Mesenchymal stem cell (in vitro differentiated cells and primary cell): ENCODE measurements around the gene PTPRN2.

Experiments
- DNase-seq: peaks from one replicate; pipeline ENCODE4 v3.0.0-alpha.2; 2013
- H2AFZ ChIP-seq: one replicate; pipeline ENCODE4 v1.6.1; 2013; ENCODE audit warnings: low read depth, mild to moderate bottlenecking, control low read depth, inconsistent platforms, low read length, moderate library complexity
- H2AK5ac ChIP-seq: 2 replicates; pipeline ENCODE4 v1.6.1; 2013; ENCODE audit warnings: low read length, moderate library complexity, mild to moderate bottlenecking, inconsistent platforms; ENCODE audit not compliant: severe bottlenecking
- H2BK120ac ChIP-seq: one replicate; pipeline ENCODE4 v1.6.1; 2013; ENCODE audit warnings: low read depth, mild to moderate bottlenecking, inconsistent platforms, low read length, moderate library complexity
- H2BK12ac ChIP-seq, 2 experiments: one replicate each; pipeline ENCODE4 v1.6.1; 2013; ENCODE audit warnings: inconsistent platforms in 2 of 2, low read length in 2 of 2, mild to moderate bottlenecking in 2 of 2, moderate library complexity in 2 of 2, control low read depth in 1 of 2
- H2BK15ac ChIP-seq: one replicate; pipeline ENCODE4 v1.6.1; 2013; ENCODE audit warnings: mild to moderate bottlenecking, low read depth, inconsistent platforms; ENCODE audit not compliant: poor library complexity, severe bottlenecking
- H2BK5ac ChIP-seq: 2 replicates; pipeline ENCODE4 v1.6.1; 2013; ENCODE audit warnings: low read depth, mild to moderate bottlenecking, low read length, control low read depth, inconsistent platforms; ENCODE audit not compliant: poor library complexity, severe bottlenecking
- H3K14ac ChIP-seq, 2 experiments: one replicate each; pipeline ENCODE4 v1.6.1; 2013; ENCODE audit warnings: inconsistent platforms in 2 of 2, low read length in 2 of 2, control low read depth in 1 of 2, mild to moderate bottlenecking in 1 of 2, moderate library complexity in 1 of 2
- H3K18ac ChIP-seq, 2 experiments: one replicate each; pipeline ENCODE4 v1.6.1; 2013; ENCODE audit warnings: inconsistent platforms in 2 of 2, low read length in 2 of 2, control low read depth in 1 of 2, low read depth in 1 of 2, mild to moderate bottlenecking in 1 of 2
- H3K23ac ChIP-seq, 2 experiments: one replicate each; pipeline ENCODE4 v1.6.1; 2013; ENCODE audit warnings: inconsistent platforms in 2 of 2, low read length in 2 of 2, mild to moderate bottlenecking in 2 of 2, moderate library complexity in 2 of 2, control low read depth in 1 of 2
- H3K27ac ChIP-seq: 2 replicates; pipeline ENCODE4 v1.5.1; 2013; ENCODE audit warnings: mild to moderate bottlenecking, moderate library complexity, low read length, control low read depth, inconsistent platforms; ENCODE audit not compliant: poor library complexity, severe bottlenecking
- H3K27me3 ChIP-seq, 2 experiments: 2 replicates each; pipeline versions ENCODE4 v1.6.1 to v1.7.0; 2013; ENCODE audit warnings: low read length in 2 of 2, mild to moderate bottlenecking in 2 of 2, moderate library complexity in 2 of 2, control low read depth in 1 of 2, inconsistent platforms in 1 of 2; ENCODE audit not compliant: control insufficient read depth in 1 of 2, insufficient read depth in 1 of 2
- H3K36me3 ChIP-seq, 2 experiments: 2 replicates each; pipeline versions ENCODE4 v1.6.1 to v1.7.0; 2013; ENCODE audit warnings: low read length in 2 of 2, control low read depth in 1 of 2, inconsistent platforms in 1 of 2, low read depth in 1 of 2, mild to moderate bottlenecking in 1 of 2; ENCODE audit not compliant: insufficient read depth in 2 of 2, control insufficient read depth in 1 of 2
- H3K4ac ChIP-seq, 2 experiments: one replicate each; pipeline ENCODE4 v1.6.1; 2013; ENCODE audit warnings: inconsistent platforms in 2 of 2, low read length in 2 of 2, mild to moderate bottlenecking in 2 of 2, moderate library complexity in 2 of 2, control low read depth in 1 of 2, low read depth in 1 of 2
- H3K4me1 ChIP-seq: 2 replicates; pipeline ENCODE4 v1.6.1; 2013; ENCODE audit warnings: low read depth, low read length, control low read depth; ENCODE audit not compliant: control insufficient read depth, insufficient read depth
- H3K4me2 ChIP-seq: 2 replicates; pipeline ENCODE4 v1.6.1; 2013; ENCODE audit warnings: low read length, mild to moderate bottlenecking, inconsistent platforms; ENCODE audit not compliant: poor library complexity, severe bottlenecking
- H3K4me3 ChIP-seq, 2 experiments: 2 replicates each; pipeline versions ENCODE4 v1.5.1 to v1.7.0; 2013; ENCODE audit warnings: low read length in 2 of 2, mild to moderate bottlenecking in 2 of 2, control low read depth in 1 of 2, low read depth in 1 of 2; ENCODE audit not compliant: insufficient read depth in 1 of 2
- H3K79me1 ChIP-seq: replicated peaks from 2 replicates; pipeline ENCODE4 v1.6.1; 2013; ENCODE audit warnings: mild to moderate bottlenecking, control low read depth, low read length, inconsistent platforms; ENCODE audit not compliant: poor library complexity, severe bottlenecking
- H3K9ac ChIP-seq: 2 replicates; pipeline ENCODE4 v1.7.0; 2013; ENCODE audit warnings: mild to moderate bottlenecking, low read length, moderate library complexity
- H3K9me3 ChIP-seq: 2 replicates; pipeline ENCODE4 v1.7.0; 2013; ENCODE audit warnings: mild to moderate bottlenecking, low read length; ENCODE audit not compliant: control insufficient read depth
- H4K8ac ChIP-seq: one replicate; pipeline ENCODE4 v1.6.1; 2013; ENCODE audit warnings: inconsistent platforms, mild to moderate bottlenecking, low read length, moderate library complexity
- H4K91ac ChIP-seq: one replicate; pipeline ENCODE4 v1.6.1; 2013; ENCODE audit warnings: mild to moderate bottlenecking, low read length, inconsistent platforms
- WGBS: methylation state at CpG from one replicate; pipeline ENCODE4 v1.1.7; 2013; ENCODE audit warnings: mixed read lengths; 5-methylcytosine and 5-hydroxymethylcytosine counted together

The PTPRN2 gene

GRCh38 chr7:158477866-158478265, 109.8 kb downstream of the PTPRN2 start:
- H3K4ac ChIP-seq: no peak overlapping the region
- H2BK120ac ChIP-seq: no peak overlapping the region
- no peaks in the 10 kb centered on the region for H3K4me1 ChIP-seq
- no peak overlapping the region for H3K4me2 ChIP-seq
- H4K91ac ChIP-seq: peak overlapping the region; percentile 27
- peaks cover 0 to 5% of the 10 kb centered on the region in 2 experiments for H3K27me3 ChIP-seq
- no peak overlapping the region for H2BK15ac ChIP-seq
- DNase-seq: no peak
- 86% methylated on average over 13 of the region's 13 CpGs for WGBS
- H3K27ac ChIP-seq: no peak overlapping the region
- H2AFZ ChIP-seq: no peak overlapping the region
- no peak overlapping the region for H4K8ac ChIP-seq
- H3K4me3 ChIP-seq: no peak overlapping the region
- no peak overlapping the region for H3K23ac ChIP-seq
- no peak overlapping the region for H3K9ac ChIP-seq
- peaks cover 11% of the 10 kb centered on the region for H3K9me3 ChIP-seq
- H3K36me3 ChIP-seq: no peaks in the 10 kb centered on the region
- no peak overlapping the region for H3K18ac ChIP-seq
- no peak overlapping the region for H2BK5ac ChIP-seq
- no peaks in the 10 kb centered on the region for H3K79me1 ChIP-seq
- H2AK5ac ChIP-seq: no peak overlapping the region
- no peak overlapping the region for H3K14ac ChIP-seq
- no peak overlapping the region for H2BK12ac ChIP-seq

GRCh38 chr7:158476331-158476932, 111.2 kb downstream of the PTPRN2 start:
- H2BK120ac ChIP-seq: no peak overlapping the region
- H2BK15ac ChIP-seq: no peak overlapping the region
- no peaks in the 10 kb centered on the region for H3K79me1 ChIP-seq
- H4K91ac ChIP-seq: no peak overlapping the region
- peaks cover 11% of the 10 kb centered on the region for H3K9me3 ChIP-seq
- H3K9ac ChIP-seq: no peak overlapping the region
- H2AFZ ChIP-seq: no peak overlapping the region
- H4K8ac ChIP-seq: no peak overlapping the region
- H3K4me2 ChIP-seq: no peak overlapping the region
- no peaks in the 10 kb centered on the region for H3K36me3 ChIP-seq
- H3K4ac ChIP-seq: no peak overlapping the region
- no peak overlapping the region for H2AK5ac ChIP-seq
- 87% methylated on average over 24 of the region's 24 CpGs for WGBS
- no peak overlapping the region for H2BK12ac ChIP-seq
- no peaks in the 10 kb centered on the region for H3K4me1 ChIP-seq
- H3K4me3 ChIP-seq: no peak overlapping the region
- H3K23ac ChIP-seq: no peak overlapping the region
- H3K27ac ChIP-seq: no peak overlapping the region
- H3K14ac ChIP-seq: no peak overlapping the region
- peaks cover 0 to 5% of the 10 kb centered on the region in 2 experiments for H3K27me3 ChIP-seq
- H3K18ac ChIP-seq: no peak overlapping the region
- no peak overlapping the region for H2BK5ac ChIP-seq
- no peak for DNase-seq

- Histone ChIP-seq H2BK5ac (no peak overlapping the region), H3K79me1 (no peaks in the 10 kb centered on the region), H2BK120ac (no peak overlapping the region), H2AK5ac (no peak overlapping the region), H3K4ac (no peak overlapping the region), H2BK12ac (no peak overlapping the region), H3K23ac (no peak overlapping the region), H4K91ac (no peak overlapping the region), H3K4me3 (no peak overlapping the region), H3K27ac (no peak overlapping the region), H3K9me3 (peaks cover 5% of the 10 kb centered on the region), H3K36me3 (no peaks in the 10 kb centered on the region), H4K8ac (no peak overlapping the region), H2AFZ (no peak overlapping the region), H2BK15ac (no peak overlapping the region), H3K18ac (no peak overlapping the region), H3K14ac (no peak overlapping the region), H3K4me2 (no peak overlapping the region), H3K27me3 (peaks cover 0 to 5% of the 10 kb centered on the region in 2 experiments), H3K4me1 (no peaks in the 10 kb centered on the region), H3K9ac (no peak overlapping the region)
- 98% methylated on average over 4 of the region's 6 CpGs for WGBS
- DNase-seq: no peak
Observed at GRCh38 chr7:158475679-158476052, 112.0 kb downstream of the PTPRN2 start.

- H3K27ac ChIP-seq: no peak overlapping the region
- no peak overlapping the region for H2AFZ ChIP-seq
- no peak overlapping the region for H3K4ac ChIP-seq
- no peaks in the 10 kb centered on the region for H3K4me1 ChIP-seq
- no peaks in the 10 kb centered on the region for H3K79me1 ChIP-seq
- H3K9me3 ChIP-seq: peaks cover 4% of the 10 kb centered on the region
- no peaks in the 10 kb centered on the region for H3K36me3 ChIP-seq
- H3K18ac ChIP-seq: no peak overlapping the region
- H3K27me3 ChIP-seq: peaks cover 0 to 5% of the 10 kb centered on the region in 2 experiments
- H3K4me3 ChIP-seq: no peak overlapping the region
- no peak overlapping the region for H3K9ac ChIP-seq
- no peak overlapping the region for H2BK12ac ChIP-seq
- H4K91ac ChIP-seq: no peak overlapping the region
- H2BK5ac ChIP-seq: no peak overlapping the region
- no peak overlapping the region for H2BK15ac ChIP-seq
- no peak overlapping the region for H3K14ac ChIP-seq
- 91% methylated on average over 21 of the region's 22 CpGs for WGBS
- H2BK120ac ChIP-seq: no peak overlapping the region
- H2AK5ac ChIP-seq: no peak overlapping the region
- H4K8ac ChIP-seq: no peak overlapping the region
- DNase-seq: no peak
- H3K4me2 ChIP-seq: no peak overlapping the region
- no peak overlapping the region for H3K23ac ChIP-seq
Observed at GRCh38 chr7:158475036-158475678, 112.5 kb downstream of the PTPRN2 start.
